Activated T-helper 1 cell treated with anti-CD3 and anti-CD28 coated beads, Interleukin-12 subunit alpha, Interleukin-12 subunit beta, Interleukin-2, Interleukin-4 antibody, amounts not matched to agents 30 ng/mL and 10 ng/mL and 1 ng/mL, durations not matched to agents 14 hours and 24 hours and 36 hours (primary cell): ENCODE measurements around the gene PLAAT2. TPM values are rescaled to one million over a fixed set of nuclear protein-coding genes. Genes with fewer than 3 reads are reported as not detected.
"Not testable (repeated sequence)": the region's sequence is repeated elsewhere in the genome, so short reads cannot be mapped to it uniquely, and the experiment has no call there.

Experiments used
- DNase-seq: peaks from one replicate; pipeline ENCODE4 v3.0.0; 2021; ENCODE audit warnings: low spot score
- H3K27ac Mint-ChIP-seq: one replicate; pipeline ENCODE4 v1.8.0; 2021; ENCODE audit warnings: mild to moderate bottlenecking, mixed read lengths
- H3K27me3 Mint-ChIP-seq: one replicate; pipeline ENCODE4 v1.8.0; 2022; ENCODE audit warnings: mild to moderate bottlenecking, moderate library complexity, mixed read lengths; ENCODE audit not compliant: insufficient read depth
- H3K36me3 Mint-ChIP-seq: one replicate; pipeline ENCODE4 v1.8.0; 2021; ENCODE audit warnings: low read depth, mixed read lengths
- H3K4me1 Mint-ChIP-seq: one replicate; pipeline ENCODE4 v1.8.0; 2021; ENCODE audit warnings: low read depth, mixed read lengths
- H3K4me3 Mint-ChIP-seq: one replicate; pipeline ENCODE4 v1.8.0; 2021; ENCODE audit warnings: mild to moderate bottlenecking, moderate library complexity, mixed read lengths
- H3K9me3 Mint-ChIP-seq: one replicate; pipeline ENCODE4 v1.8.0; 2021; ENCODE audit warnings: mixed read lengths
- intact Hi-C: fragments of 100-400 bp; cut with micrococcal nuclease; formaldehyde crosslinking; loops from one replicate; pipeline ENCODE4 v1.15.1; 2024
- total RNA-seq: library from RNA; stranded (reverse); gene quantifications from 2 replicates; pipeline ENCODE4 v1.2.3, GENCODE V29; 2022

PLAAT2 gene
- total RNA-seq, 1 donor from 2014 or later = not detected

DNA sequence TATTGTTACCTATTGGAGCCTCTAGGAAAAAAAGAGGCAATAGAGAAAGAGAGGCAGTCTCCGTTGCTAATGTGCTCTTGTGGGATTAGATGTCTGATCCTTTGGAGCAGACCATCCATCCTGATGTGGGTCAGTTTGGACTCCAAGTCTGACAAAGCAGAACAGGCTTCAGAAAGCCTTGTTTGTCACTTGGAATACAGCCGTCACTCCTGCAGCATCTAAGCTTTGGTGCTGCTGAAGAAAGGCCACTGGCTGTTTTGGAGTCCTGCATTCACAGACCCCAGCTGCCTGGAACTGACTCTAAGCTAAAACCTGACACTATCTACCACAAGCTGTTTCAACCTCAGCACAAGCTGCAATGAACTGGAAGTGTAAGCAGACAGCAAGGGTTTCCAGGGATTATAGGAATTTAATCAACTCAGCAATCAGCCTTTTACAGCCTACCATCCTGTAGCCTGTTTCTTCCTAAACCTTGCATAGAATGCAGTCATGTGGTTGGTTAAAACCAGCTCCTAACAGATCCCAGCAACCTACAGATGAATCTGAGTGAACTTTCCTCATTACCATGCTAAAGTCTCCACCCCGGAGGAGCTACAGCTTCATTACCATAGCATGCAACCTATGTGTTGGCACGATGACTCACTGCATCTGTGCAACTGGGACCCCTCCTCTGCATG lies 30.2 kb downstream of the PLAAT2 start:
- intact Hi-C loops = no loop called here
- Mint-ChIP-seq H3K27me3 (no peaks in the 10 kb centered on the region), H3K4me3 (no peak overlapping the region), H3K36me3 (no peaks in the 10 kb centered on the region), H3K27ac (no peak overlapping the region), H3K9me3 (no peaks in the 10 kb centered on the region), H3K4me1 (peaks cover 80% of the 10 kb centered on the region)
- DNase-seq = no peak

DNA sequence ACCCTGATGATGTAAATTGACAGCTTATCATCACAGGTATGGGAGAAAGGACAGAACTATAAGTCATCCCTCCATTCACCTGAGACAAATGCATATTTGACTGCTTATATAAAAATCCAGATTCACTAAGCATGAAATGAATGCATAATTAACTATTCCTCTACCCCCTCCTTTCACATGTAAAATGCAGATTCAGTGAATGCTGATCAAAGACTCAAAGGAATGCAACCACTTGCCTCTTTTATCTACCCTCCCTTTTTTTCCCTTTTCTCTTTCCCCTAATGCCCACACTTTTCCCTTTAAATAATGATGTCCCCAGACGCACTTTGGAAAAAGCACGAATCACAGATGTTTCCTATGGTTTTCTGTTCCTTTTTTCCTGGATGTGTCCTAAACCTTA lies 31.1 kb downstream of the PLAAT2 start:
- Mint-ChIP-seq H3K4me3 (no peak overlapping the region), H3K36me3 (no peaks in the 10 kb centered on the region), H3K9me3 (no peaks in the 10 kb centered on the region), H3K4me1 (peaks cover 72% of the 10 kb centered on the region), H3K27ac (no peak overlapping the region), H3K27me3 (no peaks in the 10 kb centered on the region)
- DNase-seq = no peak
- intact Hi-C loops = no loop called here

DNA sequence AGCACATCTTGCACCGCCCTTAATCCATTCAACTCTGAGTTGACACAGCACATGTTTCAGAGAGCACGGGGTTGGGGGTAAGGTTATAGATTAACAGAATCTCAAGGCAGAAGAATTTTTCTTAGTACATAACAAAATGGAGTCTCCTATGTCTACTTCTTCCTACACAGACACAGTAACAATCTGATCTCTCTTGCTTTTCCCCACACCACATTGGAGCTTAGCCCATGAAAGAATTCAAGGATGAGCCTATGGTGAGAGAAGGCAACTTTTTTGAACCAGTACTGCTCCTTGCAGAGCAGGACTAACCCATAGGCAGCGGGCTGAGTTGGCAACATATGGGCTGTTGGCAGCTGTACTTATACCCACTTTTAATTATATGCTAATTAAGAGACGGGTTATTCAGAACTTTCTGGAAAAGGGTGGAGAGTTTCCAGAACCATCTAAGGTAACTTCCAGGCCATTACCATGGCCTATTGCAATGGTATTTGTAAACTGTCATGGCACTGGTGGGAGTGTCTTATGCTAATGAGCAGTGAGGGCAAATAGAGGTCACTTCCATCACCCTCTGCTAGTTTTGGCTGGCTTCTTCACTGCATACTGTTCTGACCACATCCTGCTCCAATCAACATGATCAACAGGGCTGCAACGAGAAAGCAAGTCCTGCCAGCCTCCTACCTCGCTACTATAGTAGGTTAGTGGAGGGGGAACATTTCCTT lies 31.9 kb downstream of the PLAAT2 start:
- H3K4me3 Mint-ChIP-seq = peak overlapping the region; percentile 54
- H3K9me3 Mint-ChIP-seq, H3K27me3 Mint-ChIP-seq, H3K36me3 Mint-ChIP-seq: not testable (repeated sequence)
- peak; percentile 66 for DNase-seq
- peak overlapping the region; percentile 65 for H3K27ac Mint-ChIP-seq
- H3K4me1 Mint-ChIP-seq = peaks cover 63% of the 10 kb centered on the region
- intact Hi-C loops = loop anchor here (1.0 kb wide), 2 partner anchors 36 to 84 kb away; no protein-coding TSS in a partner anchor

- Mint-ChIP-seq H3K36me3 (no peaks in the 10 kb centered on the region), H3K27me3 (no peaks in the 10 kb centered on the region), H3K27ac (no peak overlapping the region), H3K4me1 (peaks cover 51% of the 10 kb centered on the region), H3K9me3 (no peaks in the 10 kb centered on the region), H3K4me3 (no peak overlapping the region)
- intact Hi-C loops = no loop called here
- DNase-seq = no peak
These were observed 33.2 kb downstream of the PLAAT2 start for GRCh38 chr11:63530021-63530420.

DNA sequence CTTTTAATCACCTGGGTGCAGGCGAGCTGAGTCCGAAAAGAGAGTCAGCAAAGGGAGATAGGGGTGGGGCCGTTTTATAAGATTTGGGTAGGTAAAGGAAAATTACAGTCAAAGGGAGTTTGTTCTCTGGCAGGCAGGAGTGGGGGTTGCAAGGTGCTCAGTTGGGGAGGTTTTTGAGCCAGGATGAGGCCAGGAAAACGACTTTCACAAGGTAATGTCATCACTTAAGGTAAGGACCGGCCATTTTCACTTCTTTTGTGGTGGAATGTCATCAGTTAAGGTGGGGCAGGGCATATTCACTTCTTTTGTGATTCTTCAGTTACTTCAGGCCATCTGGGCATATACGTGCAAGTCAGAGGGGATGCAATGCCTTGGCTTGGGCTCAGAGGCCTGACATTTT lies 33.8 kb downstream of the PLAAT2 start:
- H3K36me3 Mint-ChIP-seq, DNase-seq, H3K4me3 Mint-ChIP-seq, intact Hi-C loops, H3K27me3 Mint-ChIP-seq, H3K27ac Mint-ChIP-seq, H3K9me3 Mint-ChIP-seq: not testable (repeated sequence)
- H3K4me1 Mint-ChIP-seq = peaks cover 46% of the 10 kb centered on the region

DNA sequence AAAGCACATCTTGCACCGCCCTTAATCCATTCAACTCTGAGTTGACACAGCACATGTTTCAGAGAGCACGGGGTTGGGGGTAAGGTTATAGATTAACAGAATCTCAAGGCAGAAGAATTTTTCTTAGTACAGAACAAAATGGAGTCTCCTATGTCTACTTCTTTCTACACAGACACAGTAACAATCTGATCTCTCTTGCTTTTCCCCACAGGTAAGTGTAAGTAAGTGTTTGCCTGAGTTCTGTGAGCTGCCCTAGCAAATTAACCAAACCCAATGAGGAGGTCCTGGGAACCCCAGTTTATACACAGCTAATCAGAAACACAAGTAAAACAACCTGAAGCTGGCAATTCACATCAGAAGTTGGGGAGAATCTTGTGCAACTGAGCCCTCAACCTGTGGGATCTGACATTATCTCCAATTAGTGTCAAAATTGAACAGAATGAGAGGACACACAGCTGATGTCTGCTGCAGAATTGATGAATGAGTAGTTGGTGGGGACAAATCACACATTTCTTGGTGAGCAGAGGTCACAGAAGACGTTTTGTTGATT lies 34.4 kb downstream of the PLAAT2 start:
- H3K9me3 Mint-ChIP-seq, H3K27me3 Mint-ChIP-seq, intact Hi-C loops, H3K36me3 Mint-ChIP-seq, H3K4me3 Mint-ChIP-seq, H3K27ac Mint-ChIP-seq, DNase-seq: not testable (repeated sequence)
- peaks cover 40% of the 10 kb centered on the region for H3K4me1 Mint-ChIP-seq

GRCh38 chr11:63528156-63528555 lies 35.0 kb downstream of the PLAAT2 start:
- H3K4me3 Mint-ChIP-seq, H3K27me3 Mint-ChIP-seq, H3K27ac Mint-ChIP-seq, intact Hi-C loops, H3K36me3 Mint-ChIP-seq, DNase-seq, H3K9me3 Mint-ChIP-seq: not testable (repeated sequence)
- H3K4me1 Mint-ChIP-seq = peaks cover 34% of the 10 kb centered on the region

GRCh38 chr11:63527667-63528066 lies 35.5 kb downstream of the PLAAT2 start:
- Mint-ChIP-seq H3K27ac (no peak overlapping the region), H3K27me3 (peaks cover 5% of the 10 kb centered on the region), H3K36me3 (no peaks in the 10 kb centered on the region), H3K9me3 (no peaks in the 10 kb centered on the region), H3K4me1 (peaks cover 33% of the 10 kb centered on the region), H3K4me3 (no peak overlapping the region)
- no peak for DNase-seq
- intact Hi-C loops = no loop called here

DNA sequence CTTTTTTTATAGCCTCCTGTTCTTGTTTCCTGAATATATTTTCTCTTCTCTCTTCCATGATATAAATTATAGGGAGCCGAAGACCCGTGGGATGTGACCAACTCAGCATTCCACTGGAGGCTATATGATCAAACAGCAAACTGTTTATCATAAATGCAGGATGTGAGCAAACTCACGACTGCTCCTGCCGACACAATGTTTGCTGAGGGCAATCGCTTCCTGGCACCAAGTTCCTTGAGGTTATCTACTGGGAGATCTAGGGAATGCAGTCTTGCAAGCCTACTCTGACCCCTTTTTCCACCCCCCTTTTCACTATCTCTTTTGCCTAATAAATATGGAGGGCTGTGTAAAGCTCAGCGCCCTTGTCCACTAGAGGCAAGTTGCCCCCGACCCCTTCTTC lies 40.0 kb downstream of the PLAAT2 start:
- H3K4me3 Mint-ChIP-seq = no peak overlapping the region
- no peaks in the 10 kb centered on the region for H3K9me3 Mint-ChIP-seq
- H3K36me3 Mint-ChIP-seq = no peaks in the 10 kb centered on the region
- DNase-seq = no peak
- peaks cover 12% of the 10 kb centered on the region for H3K27me3 Mint-ChIP-seq
- intact Hi-C loops = no loop called here
- H3K27ac Mint-ChIP-seq = no peak overlapping the region
- peaks cover 10% of the 10 kb centered on the region for H3K4me1 Mint-ChIP-seq

GRCh38 chr11:63521896-63522295 lies 41.3 kb downstream of the PLAAT2 start:
- H3K4me3 Mint-ChIP-seq = no peak overlapping the region
- peaks cover 12% of the 10 kb centered on the region for H3K27me3 Mint-ChIP-seq
- H3K4me1 Mint-ChIP-seq = peaks cover 12% of the 10 kb centered on the region
- H3K27ac Mint-ChIP-seq = no peak overlapping the region
- H3K36me3 Mint-ChIP-seq = no peaks in the 10 kb centered on the region
- intact Hi-C loops = no loop called here
- H3K9me3 Mint-ChIP-seq = no peaks in the 10 kb centered on the region
- DNase-seq = no peak

GRCh38 chr11:63520606-63521170 lies 42.5 kb downstream of the PLAAT2 start:
- intact Hi-C loops = no loop called here
- no peaks in the 10 kb centered on the region for H3K36me3 Mint-ChIP-seq
- DNase-seq = no peak
- no peaks in the 10 kb centered on the region for H3K9me3 Mint-ChIP-seq
- H3K27ac Mint-ChIP-seq = no peak overlapping the region
- no peak overlapping the region for H3K4me3 Mint-ChIP-seq
- H3K27me3 Mint-ChIP-seq = peaks cover 12% of the 10 kb centered on the region
- H3K4me1 Mint-ChIP-seq = peaks cover 12% of the 10 kb centered on the region

DNA sequence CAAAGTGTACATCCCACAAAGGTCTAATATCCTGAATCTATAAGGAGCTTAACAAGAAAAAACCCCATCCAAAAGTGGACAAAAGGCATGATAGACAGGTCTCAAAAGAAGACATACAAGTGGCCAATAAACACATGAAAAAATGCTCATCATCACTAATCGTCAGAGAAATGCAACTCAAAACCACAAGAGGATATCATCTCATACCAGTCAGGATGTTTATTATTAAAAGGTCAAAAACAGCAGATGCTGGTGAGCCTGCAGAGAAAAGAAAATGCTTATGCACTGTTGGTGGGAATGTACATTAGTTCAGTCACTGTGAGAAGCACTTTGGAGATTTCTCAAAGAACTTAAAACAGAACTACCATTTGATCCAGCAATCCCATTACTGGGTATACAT lies 44.6 kb downstream of the PLAAT2 start:
- no peak for DNase-seq
- Mint-ChIP-seq H3K9me3 (no peaks in the 10 kb centered on the region), H3K36me3 (no peaks in the 10 kb centered on the region), H3K4me1 (peaks cover 12% of the 10 kb centered on the region), H3K27me3 (peaks cover 12% of the 10 kb centered on the region), H3K4me3 (no peak overlapping the region), H3K27ac (no peak overlapping the region)
- intact Hi-C loops = no loop called here

- peaks cover 8% of the 10 kb centered on the region for H3K27me3 Mint-ChIP-seq
- H3K27ac Mint-ChIP-seq = no peak overlapping the region
- no peaks in the 10 kb centered on the region for H3K36me3 Mint-ChIP-seq
- intact Hi-C loops = no loop called here
- H3K4me3 Mint-ChIP-seq = no peak overlapping the region
- H3K9me3 Mint-ChIP-seq = no peaks in the 10 kb centered on the region
- H3K4me1 Mint-ChIP-seq = peaks cover 12% of the 10 kb centered on the region
- no peak for DNase-seq
These were observed 46.0 kb downstream of the PLAAT2 start for GRCh38 chr11:63517156-63517555.
